Endothelial cell of umbilical vein (primary cell): Measurements from ENCODE around the gene WDR90. TPM values are rescaled to one million over a fixed set of nuclear protein-coding genes. Genes with fewer than 3 reads are reported as not detected.

Source experiments
- BruUV-seq: library from RNA; stranded (reverse); fragments of 400-500 nt; replicated peaks from 2 replicates; lab custom pipeline; 2021; lab: Mats Ljungman, UMichigan
- CTCF ChIA-PET: fragments of 300-600, 350-600 bp; sonication (Branson Sonifier 250); formaldehyde crosslinking; loops from one replicate; lab custom pipeline; 2021; ENCODE audit warnings: antibody characterized with exemption, inconsistent platforms; lab: Charles Lee
- POLR2A ChIA-PET: fragments of 300-600, 350-600 bp; sonication (Branson Sonifier 250); formaldehyde crosslinking; loops from one replicate; lab custom pipeline; 2021; ENCODE audit warnings: antibody characterized with exemption, inconsistent platforms; lab: Charles Lee
- DNase-seq: peaks from one replicate; pipeline ENCODE4 v3.0.0-alpha.2; 2011; ENCODE audit warnings: low read depth, low spot score
- FAIRE-seq: peaks from 2 replicates; lab custom pipeline; 2011; peaks lifted over from hg19 to GRCh38; lab: Jason Lieb, UNC
- H2AFZ ChIP-seq: 2 replicates; pipeline ENCODE4 v1.6.0; 2012; ENCODE audit warnings: low read depth, low read length, control low read depth, inconsistent platforms
- H3K27ac ChIP-seq: 2 replicates; pipeline ENCODE4 v1.5.1; 2011; ENCODE audit warnings: low read depth, mild to moderate bottlenecking, control low read depth, low read length, moderate library complexity; ENCODE audit not compliant: insufficient read depth
- H3K27me3 ChIP-seq, 2 experiments: 2 replicates each; pipeline versions ENCODE4 v1.6.0 to v1.6.1; 2011; ENCODE audit warnings: low read length in 2 of 2, mixed read lengths in 1 of 2; ENCODE audit not compliant: control insufficient read depth in 2 of 2, insufficient read depth in 2 of 2
- H3K36me3 ChIP-seq, 2 experiments: 2 replicates in 1 of 2; 3 replicates in 1 of 2; pipeline ENCODE4 v1.5.1; 2011; ENCODE audit warnings: low read length in 2 of 2, mild to moderate bottlenecking in 1 of 2, moderate library complexity in 1 of 2; ENCODE audit not compliant: control insufficient read depth in 2 of 2, insufficient read depth in 2 of 2; ENCODE audit errors: extremely low read depth in 1 of 2
- H3K4me1 ChIP-seq: 3 replicates; pipeline ENCODE4 v1.5.1; 2011; ENCODE audit warnings: mild to moderate bottlenecking, low read length; ENCODE audit not compliant: control insufficient read depth, insufficient read depth; ENCODE audit errors: extremely low read depth
- H3K4me2 ChIP-seq: 2 replicates; pipeline ENCODE4 v1.6.1; 2011; ENCODE audit warnings: low read length, control low read depth, mixed read lengths; ENCODE audit not compliant: insufficient read depth
- H3K4me3 ChIP-seq, 3 experiments: fragments of 200-600 bp in 1 of 3; sonication (generic), shearing (Covaris generic) in 1 of 3; replicated peaks in 1 of 3; 2 replicates each; pipeline ENCODE4 v1.5.1; 2011 to 2016; ENCODE audit warnings: control low read depth in 3 of 3, low read length in 3 of 3, mild to moderate bottlenecking in 2 of 3, inconsistent platforms in 1 of 3, low read depth in 1 of 3, moderate library complexity in 1 of 3; ENCODE audit not compliant: insufficient read depth in 1 of 3
- H3K79me2 ChIP-seq: 2 replicates; pipeline ENCODE4 v1.6.0; 2012; ENCODE audit warnings: low read length, inconsistent platforms; ENCODE audit not compliant: control insufficient read depth, insufficient read depth
- H3K9ac ChIP-seq: replicated peaks from 2 replicates; pipeline ENCODE3; 2011; ENCODE audit warnings: low read length, control low read depth; ENCODE audit not compliant: insufficient read depth; ENCODE audit errors: extremely low read depth
- H3K9me1 ChIP-seq: replicated peaks from 3 replicates; pipeline ENCODE4 v1.6.0; 2011; ENCODE audit warnings: mild to moderate bottlenecking, low read length; ENCODE audit not compliant: control insufficient read depth, insufficient read depth; ENCODE audit errors: extremely low read depth
- H3K9me3 ChIP-seq: replicated peaks from 2 replicates; pipeline ENCODE4 v1.5.1; 2012; ENCODE audit warnings: low read length, inconsistent platforms; ENCODE audit not compliant: control insufficient read depth, insufficient read depth
- H4K20me1 ChIP-seq: replicated peaks from 2 replicates; pipeline ENCODE3; 2011; ENCODE audit warnings: mild to moderate bottlenecking, low read length; ENCODE audit not compliant: control insufficient read depth, insufficient read depth; ENCODE audit errors: extremely low read depth
- CTCF ChIP-seq, 2 donors: IDR thresholded peaks; 1 replicate in 1 of 2; 2 replicates in 1 of 2; pipeline ENCODE4 v1.5.1; 2011; ENCODE audit warnings: low read length in 2 of 2, mild to moderate bottlenecking in 2 of 2, moderate library complexity in 2 of 2, control low read depth in 1 of 2, inconsistent platforms in 1 of 2, low read depth in 1 of 2; ENCODE audit not compliant: insufficient read depth in 1 of 2; ENCODE audit errors: extremely low read depth in 1 of 2
- FOS ChIP-seq: IDR thresholded peaks from 2 replicates; pipeline ENCODE4 v1.6.1; 2011; ENCODE audit warnings: mild to moderate bottlenecking, low read length, moderate library complexity, borderline replicate concordance; ENCODE audit not compliant: insufficient read depth
- GATA2 ChIP-seq: IDR thresholded peaks from 2 replicates; pipeline ENCODE4 v1.7.0; 2011; ENCODE audit warnings: low read depth, mild to moderate bottlenecking, moderate library complexity, mixed read lengths, low read length; ENCODE audit not compliant: insufficient read length, insufficient read depth
- dilution Hi-C: fragments of 300-500 bp; cut with MboI; formaldehyde crosslinking; loops from one replicate; pipeline ENCODE4 v1.15.0; 2019; ENCODE audit warnings: low sequenced_read_pairs; ENCODE audit not compliant: extremely low pct_ligation_motif_present
- intact Hi-C: fragments of 100-400 bp; cut with micrococcal nuclease; formaldehyde crosslinking; loops from one replicate; pipeline ENCODE4 v1.10.0; 2022
- polyA plus RNA-seq, 4 experiments: library from polyadenylated mRNA; depleted of rRNA in 3 of 4; stranded (reverse) in 3 of 4; unstranded in 1 of 4; fragments of >200 nt; gene quantifications; 2 replicates each; pipeline versions ENCODE4 v1.2.1 to v1.2.3, GENCODE V29; 2011 to 2012; ENCODE audit warnings: missing spikeins in 1 of 4
- total RNA-seq: library from RNA; stranded (reverse); gene quantifications from 2 replicates; pipeline ENCODE4 v1.2.3, GENCODE V29; 2021

WDR90 gene
- total and polyA plus RNA-seq, 2 donors (not counting 3 experiments of a cell fraction or from before 2014, with no cell fraction given): 22.2 to 51.8 TPM

GRCh38 chr16:685967-686366 is 36.8 kb downstream of the WDR90 start:
- Histone ChIP-seq H3K9me1 (no peaks in the 10 kb centered on the region), H3K27ac (no peak overlapping the region), H3K4me3 (no peak overlapping the region), H3K4me2 (no peak overlapping the region), H4K20me1 (no peaks in the 10 kb centered on the region), H3K36me3 (peaks cover 7 to 22% of the 10 kb centered on the region in 2 experiments), H3K27me3 (no peaks in the 10 kb centered on the region), H3K9me3 (no peaks in the 10 kb centered on the region), H3K79me2 (peaks cover 27% of the 10 kb centered on the region), H2AFZ (no peak overlapping the region), H3K4me1 (peaks cover 23% of the 10 kb centered on the region), H3K9ac (no peak overlapping the region)
- DNase-seq: peak; percentile 29
- dilution Hi-C loops (no loop called here), intact Hi-C loops (no loop called here)
- TF ChIP-seq FOS (no peak), CTCF (IDR thresholded peaks at IDR 0.05; ENCODE audit: extremely low read depth in 1 of 2, insufficient read depth in 1 of 2, low read depth in 1 of 2, low read length in 2 of 2) (peak; percentile 48 to 72), GATA2 (no peak)
- FAIRE-seq: peak; percentile 70
- CTCF ChIA-PET: interaction anchor here (0.9 to 1.8 kb wide), 2 partner anchors 23 to 106 kb away, joined by 3 to 5 read pairs; no protein-coding TSS in a partner anchor
- no TSS peak for BruUV-seq
- POLR2A ChIA-PET: no interaction called here
